ENCODE results near the gene ZMYM4.
"Not testable (repeated sequence)": the region's sequence is repeated elsewhere in the genome, so short reads cannot be mapped to it uniquely, and the experiment has no call there.

Gene ZMYM4

GRCh38 chr1:35331618-35332017, 63.1 kb downstream of the ZMYM4 start:
- DNase-seq = not testable (repeated sequence)

- DNase-seq = no peak
Measured at GRCh38 chr1:35334485-35334884, 66.0 kb downstream of the ZMYM4 start.

DNA sequence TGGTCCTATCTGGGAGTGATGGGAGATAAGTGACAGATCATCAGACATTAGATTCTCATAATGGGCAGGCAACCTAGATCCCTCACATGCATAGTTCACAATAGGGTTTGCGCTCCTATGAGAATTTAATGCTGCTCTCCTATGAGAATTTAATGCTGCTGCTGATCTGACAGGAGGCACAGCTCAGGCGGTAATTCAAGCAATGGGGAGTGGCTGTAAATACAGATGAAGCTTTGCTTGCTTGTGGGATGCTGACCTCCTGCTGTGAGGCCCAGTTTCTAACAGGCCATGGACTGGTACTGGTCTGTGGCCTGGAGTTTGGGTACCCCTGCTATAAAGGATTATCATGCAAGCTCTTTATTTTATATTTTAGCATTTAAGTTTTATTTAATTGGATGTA, 72.0 kb downstream of the ZMYM4 start:
- no peak for DNase-seq

- no peak for DNase-seq
Measured at GRCh38 chr1:35345439-35345981, 77.0 kb downstream of the ZMYM4 start.

- no peak for DNase-seq
Measured at GRCh38 chr1:35350872-35351271, 82.4 kb downstream of the ZMYM4 start.

GRCh38 chr1:35359995-35360394, 91.5 kb downstream of the ZMYM4 start:
- DNase-seq = no peak

GRCh38 chr1:35361638-35362037, 93.1 kb downstream of the ZMYM4 start:
- DNase-seq = no peak

DNA sequence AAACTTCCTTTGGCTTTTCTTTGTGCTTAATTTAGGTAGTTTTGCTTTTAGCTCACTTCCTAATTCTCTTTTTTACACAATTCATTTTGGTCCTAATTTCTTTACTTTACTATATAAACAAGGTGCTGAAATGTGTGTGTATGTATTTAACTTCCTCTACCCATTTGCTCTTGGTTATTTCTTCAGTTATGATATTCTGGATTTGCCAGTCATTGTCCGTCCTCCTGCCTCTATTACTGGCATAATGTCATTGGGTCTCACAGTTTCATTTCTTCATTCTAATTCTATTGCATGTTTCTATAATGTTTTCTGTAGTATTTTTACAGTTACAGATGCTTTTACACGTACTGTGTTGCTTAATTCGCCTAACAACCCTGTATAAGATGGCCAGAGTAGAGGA, 96.2 kb downstream of the ZMYM4 start:
- DNase-seq = no peak

DNA sequence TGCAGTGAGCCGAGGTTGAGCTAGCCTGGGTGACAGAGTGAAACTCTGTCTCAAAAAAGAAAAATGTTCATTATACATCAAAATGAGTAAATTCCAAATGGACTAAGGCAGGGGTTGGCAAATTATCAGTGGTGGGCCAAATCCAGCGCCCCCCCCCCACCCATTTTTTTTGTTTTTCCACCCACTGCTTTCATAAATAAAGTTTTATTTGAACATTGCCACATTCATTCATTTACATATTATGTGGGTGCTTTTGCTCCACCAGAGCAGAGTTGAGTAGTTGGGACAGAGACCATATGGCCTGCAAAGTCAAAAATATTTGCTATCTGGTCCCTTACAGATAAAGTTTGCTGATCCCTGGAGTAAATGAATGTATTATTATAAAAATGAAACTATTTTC, 99.4 kb downstream of the ZMYM4 start:
- no peak for DNase-seq

- no peak for DNase-seq
Measured at GRCh38 chr1:35369922-35370671, 101.6 kb downstream of the ZMYM4 start.

GRCh38 chr1:35371506-35371905, 103.0 kb downstream of the ZMYM4 start:
- no peak for DNase-seq

GRCh38 chr1:35377555-35377954, 109.0 kb downstream of the ZMYM4 start:
- DNase-seq = no peak

DNA sequence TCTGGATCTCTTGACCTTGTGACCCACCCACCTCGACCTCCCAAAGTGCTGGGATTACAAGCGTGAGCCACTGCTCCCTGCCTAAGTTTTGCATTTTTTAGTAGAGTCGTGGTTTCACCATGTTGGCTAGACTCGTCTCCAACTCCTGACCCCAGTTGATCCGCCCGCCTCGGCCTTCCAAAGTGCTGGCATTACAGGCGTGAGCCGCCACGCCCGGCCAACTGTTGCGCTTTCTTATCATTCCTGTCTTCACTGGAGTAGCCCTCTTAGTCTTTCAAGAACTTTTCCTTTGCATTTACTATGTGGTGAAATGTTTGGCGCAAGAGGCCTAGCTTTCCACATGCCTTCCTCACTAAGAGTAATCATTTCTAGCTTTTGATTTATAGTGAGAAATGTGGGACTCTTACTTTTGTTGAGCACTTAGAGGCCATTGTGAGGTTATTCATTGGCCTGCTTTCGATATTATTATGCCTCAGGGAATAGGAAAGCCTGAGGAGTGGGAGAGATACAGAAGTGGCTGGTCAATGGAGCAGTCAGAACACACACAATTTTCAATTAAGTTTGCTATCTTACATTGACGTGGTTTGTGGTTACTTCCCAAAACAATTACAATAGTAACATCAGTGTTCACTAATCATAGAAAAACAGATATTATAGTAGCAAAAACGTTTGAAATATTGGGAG, 111.0 kb downstream of the ZMYM4 start:
- no peak for DNase-seq

- not testable (repeated sequence) for DNase-seq
Measured at GRCh38 chr1:35380111-35380510, 111.6 kb downstream of the ZMYM4 start.

- DNase-seq = no peak
Measured at GRCh38 chr1:35382107-35382506, 113.6 kb downstream of the ZMYM4 start.

DNA sequence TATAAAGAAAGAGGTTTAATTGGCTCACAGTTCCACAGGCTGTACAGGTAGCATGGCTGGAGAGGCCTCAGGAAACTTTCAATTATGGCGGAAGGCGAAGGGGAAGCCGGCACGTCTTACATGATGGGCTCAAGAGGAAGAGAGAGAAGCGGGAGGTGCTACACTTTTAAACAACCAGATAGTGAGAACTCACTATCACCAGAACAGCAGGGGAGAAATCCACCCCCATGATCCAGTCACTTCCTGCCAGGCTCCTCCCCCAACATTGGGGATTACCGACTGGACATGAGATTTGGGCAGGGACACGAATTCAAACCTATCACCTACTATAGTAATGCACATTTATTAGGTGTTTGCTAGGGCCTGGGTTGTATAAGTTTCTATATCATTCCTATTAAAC, 117.8 kb downstream of the ZMYM4 start:
- DNase-seq = no peak

DNA sequence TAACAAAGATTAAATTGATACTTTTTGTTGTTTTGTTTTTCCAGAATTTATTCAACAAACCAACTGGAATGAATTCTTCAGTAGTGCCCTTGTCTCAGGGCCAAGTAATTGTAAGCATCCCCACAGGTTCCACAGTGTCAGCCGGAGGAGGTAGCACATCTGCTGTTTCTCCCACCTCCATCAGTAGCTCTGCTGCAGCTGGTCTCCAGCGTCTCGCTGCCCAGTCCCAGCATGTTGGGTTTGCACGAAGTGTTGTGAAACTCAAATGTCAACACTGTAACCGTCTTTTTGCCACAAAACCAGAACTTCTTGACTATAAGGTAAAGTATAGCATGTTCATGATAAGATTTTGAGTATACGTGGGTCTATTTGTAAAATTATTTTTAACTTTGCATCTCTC, 118.5 kb downstream of the ZMYM4 start:
- DNase-seq = no peak

GRCh38 chr1:35390600-35391494, 122.3 kb downstream of the ZMYM4 start:
- DNase-seq = no peak

GRCh38 chr1:35394386-35394785, 125.9 kb downstream of the ZMYM4 start:
- DNase-seq = no peak

DNA sequence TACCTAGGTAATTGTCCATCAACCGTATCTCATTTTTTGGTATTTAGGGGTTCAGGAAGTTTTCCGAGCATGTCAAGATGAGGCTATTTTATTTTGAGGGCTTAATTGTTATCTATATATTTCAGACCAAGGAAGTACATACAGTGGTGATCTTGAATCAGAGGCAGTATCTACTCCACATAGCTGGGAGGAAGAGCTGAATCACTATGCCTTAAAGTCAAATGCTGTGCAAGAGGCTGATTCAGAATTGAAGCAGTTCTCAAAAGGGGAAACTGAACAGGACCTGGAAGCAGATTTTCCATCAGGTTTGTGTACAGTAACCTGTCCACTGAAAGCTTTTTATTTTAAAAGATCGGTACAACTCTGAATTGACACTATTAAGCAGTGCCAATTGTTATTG, 130.2 kb downstream of the ZMYM4 start:
- DNase-seq = no peak

- no peak for DNase-seq
Measured at GRCh38 chr1:35401049-35401448, 132.5 kb downstream of the ZMYM4 start.

DNA sequence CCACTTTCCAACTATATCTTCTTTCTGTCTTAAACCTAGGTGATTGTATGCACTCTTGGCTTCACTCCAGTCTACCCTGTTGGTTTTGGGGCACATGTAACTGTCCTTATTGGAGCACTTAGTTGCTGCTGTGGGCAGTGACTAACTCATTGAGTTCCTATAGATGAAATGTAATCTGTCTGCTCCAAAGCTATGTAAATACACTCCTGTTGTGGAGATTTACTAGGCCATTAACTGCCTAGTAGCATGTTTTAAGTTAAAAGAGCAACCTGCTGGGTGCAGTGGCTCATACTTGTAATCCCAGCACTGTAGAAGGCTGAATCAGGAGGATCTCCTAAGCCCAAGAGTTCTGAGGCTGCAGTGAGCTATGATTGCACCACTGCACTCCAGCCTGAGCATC, 137.6 kb downstream of the ZMYM4 start:
- DNase-seq = no peak

GRCh38 chr1:35407743-35408142, 139.2 kb downstream of the ZMYM4 start:
- no peak for DNase-seq
